ENCODE measurements around the gene CPT1C. TPM values are rescaled to one million over a fixed set of nuclear protein-coding genes. Genes with fewer than 3 reads are reported as not detected.
"Not testable (repeated sequence)": the region's sequence is repeated elsewhere in the genome, so short reads cannot be mapped to it uniquely, and the experiment has no call there.

CPT1C gene
- total RNA-seq, 4 donors from 2014 or later = 0.97 to 3.3 (median 1.8) TPM

DNA sequence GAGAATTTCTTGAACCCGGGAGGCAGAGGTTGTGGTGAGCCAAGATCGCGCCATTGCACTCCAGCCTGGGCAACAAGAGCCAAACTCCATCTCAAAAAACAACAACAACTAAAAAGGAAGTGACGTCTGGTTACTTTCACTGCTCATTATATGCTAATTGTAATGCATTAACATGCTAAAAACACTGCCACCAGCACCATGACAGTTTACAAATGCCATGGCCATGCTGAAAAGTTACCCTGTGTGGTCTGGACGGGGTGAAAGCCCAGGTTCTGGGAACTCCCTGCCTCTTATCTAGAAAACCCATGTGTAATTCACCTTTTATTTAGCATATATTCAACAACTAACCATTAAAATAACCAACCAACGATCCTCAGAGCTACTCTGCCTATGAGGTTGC is 28.1 kb downstream of the CPT1C start:
- no peak for DNase-seq (ENCODE audit: low spot score in 2 of 2)
- WGBS, 2 donors = 83 to 87% methylated on average over 6 of the region's 6 CpGs
- no peak overlapping the region for H3K4me3 ChIP-seq (ENCODE audit: low read depth, poor library complexity, severe bottlenecking)
- TF ChIP-seq POLR2A (IDR thresholded peaks at IDR 0.05) (no peak), CTCF (IDR thresholded peaks at IDR 0.05) (no peak)
- intact Hi-C loops (cut with DNase I; ENCODE audit: low total_unique reads) = no loop called here

DNA sequence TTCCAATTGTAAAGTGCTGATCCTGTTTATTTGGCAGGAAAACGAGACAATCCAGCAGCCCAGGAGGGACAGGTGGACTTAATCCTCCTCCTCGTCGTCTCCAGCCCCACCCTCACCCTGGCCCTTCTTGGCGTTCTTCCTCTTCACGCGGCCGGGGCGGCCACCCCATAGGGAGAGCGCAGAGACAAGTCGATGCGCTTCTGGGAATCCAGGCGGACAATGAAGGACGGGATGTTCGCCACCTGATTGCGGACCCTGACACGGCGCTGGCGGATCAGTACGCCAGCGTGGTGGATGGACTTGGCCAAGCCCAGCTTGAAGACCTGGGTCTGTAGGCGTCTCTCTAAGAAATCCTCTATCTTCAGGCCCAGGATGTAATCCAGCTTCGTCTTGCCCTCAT is 28.5 kb downstream of the CPT1C start:
- H3K4me3 ChIP-seq (ENCODE audit: low read depth, poor library complexity, severe bottlenecking); intact Hi-C loops (cut with DNase I; ENCODE audit: low total_unique reads); DNase-seq (ENCODE audit: low spot score in 2 of 2): not testable (repeated sequence)
- WGBS, 2 donors = 82% methylated on average over 22 of the region's 22 CpGs

DNA sequence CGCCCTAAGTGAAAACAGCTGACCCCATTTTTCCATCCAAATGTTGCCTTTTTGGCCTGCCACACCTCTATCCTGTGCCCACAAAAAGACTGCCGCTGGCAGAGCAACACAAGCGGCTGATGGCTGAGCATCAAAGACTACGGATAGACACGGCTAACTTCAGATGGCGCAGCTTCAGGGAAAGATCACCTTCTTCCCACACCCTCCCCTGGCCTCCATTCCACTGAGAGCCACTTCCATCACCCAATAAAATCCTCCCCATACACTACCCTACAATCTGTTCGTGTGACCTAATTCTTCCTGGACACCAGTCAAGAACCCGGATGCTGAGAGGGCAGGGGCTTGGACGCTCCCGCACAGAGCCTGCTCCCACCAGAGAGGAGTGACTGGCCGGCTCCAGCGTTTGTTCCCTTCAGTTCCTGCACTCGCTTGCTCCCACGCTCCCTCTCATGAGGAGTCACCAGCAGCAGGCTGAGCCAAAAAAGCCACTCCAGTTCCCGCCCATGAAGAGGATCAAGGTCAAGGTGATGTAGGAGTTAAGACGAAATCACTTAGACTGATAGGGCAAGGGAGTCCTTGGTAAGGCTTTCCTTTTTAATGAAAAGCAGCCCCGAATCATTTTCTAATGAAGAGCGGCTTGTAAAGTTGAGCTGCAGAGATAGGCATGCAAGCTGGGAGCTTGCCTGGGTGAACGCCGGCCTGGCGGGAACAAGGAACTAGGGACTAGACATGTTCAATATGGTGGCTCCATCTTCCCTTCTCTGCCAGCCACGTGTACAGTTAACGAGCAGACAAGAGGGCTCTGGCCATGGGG is 36.5 kb downstream of the CPT1C start:
- intact Hi-C loops (cut with DNase I; ENCODE audit: low total_unique reads) = no loop called here
- DNase-seq (ENCODE audit: low spot score in 2 of 2) = no peak

DNA sequence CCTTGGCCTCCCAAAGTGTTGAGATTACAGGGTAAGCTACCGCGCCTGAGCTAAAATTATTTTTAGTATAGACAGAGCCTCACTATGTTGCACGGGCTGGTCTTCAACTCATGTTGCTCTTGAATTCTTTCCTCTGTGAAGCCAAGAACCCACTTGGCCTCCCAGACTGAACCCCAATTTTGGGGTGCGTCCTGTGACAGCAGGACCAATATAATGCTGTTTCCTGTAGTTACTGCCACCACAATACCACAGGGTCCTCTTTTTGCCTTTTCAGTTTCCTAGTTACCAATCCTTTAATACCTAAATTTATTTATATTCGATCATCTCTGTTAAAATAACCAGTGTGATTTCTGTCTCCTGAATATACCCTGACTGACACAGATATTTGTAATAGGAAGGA is 39.2 kb downstream of the CPT1C start:
- DNase-seq (ENCODE audit: low spot score in 2 of 2) = no peak
- intact Hi-C loops (cut with DNase I; ENCODE audit: low total_unique reads) = no loop called here
- 81 to 95% methylated on average over 5 of the region's 5 CpGs for WGBS, 2 donors
- no peak for TF ChIP-seq POLR2A (IDR thresholded peaks at IDR 0.05)
- no peak for TF ChIP-seq CTCF (IDR thresholded peaks at IDR 0.05)
- H3K4me3 ChIP-seq (ENCODE audit: low read depth, poor library complexity, severe bottlenecking) = no peak overlapping the region

More for the DNA sequence above, 36.5 kb downstream of the CPT1C start:
- TF ChIP-seq POLR2A (IDR thresholded peaks at IDR 0.05) = no peak
- no peak for TF ChIP-seq CTCF (IDR thresholded peaks at IDR 0.05)
- no peak overlapping the region for H3K4me3 ChIP-seq (ENCODE audit: low read depth, poor library complexity, severe bottlenecking)
- 58 to 62% methylated on average over 23 of the region's 23 CpGs for WGBS, 2 donors

DNA sequence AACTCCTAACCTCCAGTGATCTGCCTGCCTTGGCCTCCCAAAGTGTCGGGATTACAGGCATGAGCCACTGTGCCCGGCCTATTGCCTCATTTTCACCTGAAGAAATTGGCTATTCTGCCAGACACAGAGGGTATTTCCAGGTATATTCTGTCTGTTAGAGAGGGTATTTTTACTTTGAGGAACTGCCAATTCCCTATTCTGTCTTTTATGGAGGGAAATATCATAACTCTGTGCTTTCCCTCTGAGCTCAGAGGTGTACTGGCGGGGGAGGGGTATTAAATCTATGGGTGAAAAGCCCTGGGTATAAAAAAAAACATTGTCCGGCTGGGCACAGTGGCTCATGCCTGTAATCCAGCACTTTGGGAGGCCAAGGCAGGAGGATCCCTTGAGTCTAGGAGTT is 47.4 kb downstream of the CPT1C start:
- no peak for DNase-seq (ENCODE audit: low spot score in 2 of 2)
- TF ChIP-seq POLR2A (IDR thresholded peaks at IDR 0.05) (no peak), CTCF (IDR thresholded peaks at IDR 0.05) (no peak)
- WGBS, 2 donors = 68 to 70% methylated on average over 4 of the region's 4 CpGs
- intact Hi-C loops (cut with DNase I; ENCODE audit: low total_unique reads) = no loop called here
- H3K4me3 ChIP-seq (ENCODE audit: low read depth, poor library complexity, severe bottlenecking) = no peak overlapping the region

- intact Hi-C loops (cut with DNase I; ENCODE audit: low total_unique reads) = no loop called here
- 83 to 89% methylated on average over 1 of the region's 1 CpG for WGBS, 2 donors
These were observed 48.2 kb downstream of the CPT1C start for GRCh38 chr19:49739098-49739497.

More at GRCh38 chr19:49739098-49739497, 48.2 kb downstream of the CPT1C start:
- TF ChIP-seq CTCF (IDR thresholded peaks at IDR 0.05) (no peak), POLR2A (IDR thresholded peaks at IDR 0.05) (no peak)
- DNase-seq (ENCODE audit: low spot score in 2 of 2) = no peak
- no peak overlapping the region for H3K4me3 ChIP-seq (ENCODE audit: low read depth, poor library complexity, severe bottlenecking)

All from lower leg skin (tissue), 4 donors.